ENCODE measurements around the gene PCK1. TPM values are rescaled to one million over a fixed set of nuclear protein-coding genes. Genes with fewer than 3 reads are reported as not detected.

The PCK1 gene
- total RNA-seq, 2 donors from 2014 or later = not detected

DNA sequence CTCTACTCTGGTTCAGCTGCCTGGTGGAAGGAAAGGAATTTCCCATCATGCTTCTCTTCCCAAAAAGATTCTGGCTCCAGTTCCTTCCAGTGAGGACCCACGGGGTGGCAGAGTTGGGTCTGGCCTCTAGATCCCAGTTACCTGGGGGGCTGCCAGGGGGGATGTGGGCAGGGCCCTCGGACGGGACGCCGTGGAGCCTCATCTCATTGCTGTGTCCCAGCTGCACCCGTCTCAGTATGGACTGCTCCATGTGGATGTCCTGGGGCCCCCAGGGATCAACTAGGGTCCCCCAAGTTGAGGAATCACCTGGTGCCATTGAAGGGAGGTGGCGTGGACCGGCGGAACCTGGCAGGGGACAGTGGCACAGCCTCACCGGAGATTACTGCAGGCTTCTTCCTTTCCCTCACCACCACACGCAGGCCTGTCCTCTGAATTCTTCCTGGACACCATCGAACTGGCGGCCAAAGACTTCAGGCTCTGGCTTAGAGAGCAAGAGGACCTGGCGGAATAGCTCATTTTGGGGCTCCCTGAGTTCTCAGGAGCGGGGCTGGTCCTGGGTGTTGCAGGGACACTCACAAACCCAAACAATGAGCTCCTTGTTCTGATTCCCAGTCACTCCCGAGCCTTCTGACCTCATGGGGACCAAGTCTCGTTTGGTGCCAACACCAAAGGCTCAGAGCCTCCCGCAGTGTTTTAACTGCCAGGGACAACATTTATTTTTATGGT is 50.8 kb downstream of the PCK1 start:
- Mint-ChIP-seq H3K27me3 (ENCODE audit: insufficient read depth) (peaks cover 2% of the 10 kb centered on the region), H3K36me3 (ENCODE audit: low read depth) (no peaks in the 10 kb centered on the region), H3K4me1 (no peaks in the 10 kb centered on the region), H3K4me3 (no peak overlapping the region), H3K9me3 (no peaks in the 10 kb centered on the region), H3K27ac (no peak overlapping the region)
- TF ChIP-seq, protein P1, sequence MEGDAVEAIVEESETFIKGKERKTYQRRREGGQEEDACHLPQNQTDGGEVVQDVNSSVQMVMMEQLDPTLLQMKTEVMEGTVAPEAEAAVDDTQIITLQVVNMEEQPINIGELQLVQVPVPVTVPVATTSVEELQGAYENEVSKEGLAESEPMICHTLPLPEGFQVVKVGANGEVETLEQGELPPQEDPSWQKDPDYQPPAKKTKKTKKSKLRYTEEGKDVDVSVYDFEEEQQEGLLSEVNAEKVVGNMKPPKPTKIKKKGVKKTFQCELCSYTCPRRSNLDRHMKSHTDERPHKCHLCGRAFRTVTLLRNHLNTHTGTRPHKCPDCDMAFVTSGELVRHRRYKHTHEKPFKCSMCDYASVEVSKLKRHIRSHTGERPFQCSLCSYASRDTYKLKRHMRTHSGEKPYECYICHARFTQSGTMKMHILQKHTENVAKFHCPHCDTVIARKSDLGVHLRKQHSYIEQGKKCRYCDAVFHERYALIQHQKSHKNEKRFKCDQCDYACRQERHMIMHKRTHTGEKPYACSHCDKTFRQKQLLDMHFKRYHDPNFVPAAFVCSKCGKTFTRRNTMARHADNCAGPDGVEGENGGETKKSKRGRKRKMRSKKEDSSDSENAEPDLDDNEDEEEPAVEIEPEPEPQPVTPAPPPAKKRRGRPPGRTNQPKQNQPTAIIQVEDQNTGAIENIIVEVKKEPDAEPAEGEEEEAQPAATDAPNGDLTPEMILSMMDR (conservative IDR thresholded peaks at IDR 0.05) = no peak
- 89 to 91% methylated on average over 9 to 17 of the region's 18 CpGs for WGBS, 2 experiments (ENCODE audit: insufficient coverage in 1 of 2, insufficient read length in 1 of 2)
- Histone ChIP-seq H3K9ac (ENCODE audit: extremely low read depth, low read length, poor library complexity, severe bottlenecking) (no peak overlapping the region), H3K36me3 (ENCODE audit: control insufficient read depth, insufficient read depth, low read length) (no peaks in the 10 kb centered on the region), H3K4me1 (ENCODE audit: control insufficient read depth, insufficient read depth, low read length) (no peaks in the 10 kb centered on the region), H3K4me3 (ENCODE audit: low read length) (no peak overlapping the region), H3K9me3 (ENCODE audit: control insufficient read depth, low read length) (no peaks in the 10 kb centered on the region), H3K27me3 (ENCODE audit: control insufficient read depth, insufficient read depth, low read length, poor library complexity, severe bottlenecking) (no peaks in the 10 kb centered on the region), H3K27ac (ENCODE audit: low read depth, low read length) (no peak overlapping the region)
- DNase-seq = peak; percentile 25

DNA sequence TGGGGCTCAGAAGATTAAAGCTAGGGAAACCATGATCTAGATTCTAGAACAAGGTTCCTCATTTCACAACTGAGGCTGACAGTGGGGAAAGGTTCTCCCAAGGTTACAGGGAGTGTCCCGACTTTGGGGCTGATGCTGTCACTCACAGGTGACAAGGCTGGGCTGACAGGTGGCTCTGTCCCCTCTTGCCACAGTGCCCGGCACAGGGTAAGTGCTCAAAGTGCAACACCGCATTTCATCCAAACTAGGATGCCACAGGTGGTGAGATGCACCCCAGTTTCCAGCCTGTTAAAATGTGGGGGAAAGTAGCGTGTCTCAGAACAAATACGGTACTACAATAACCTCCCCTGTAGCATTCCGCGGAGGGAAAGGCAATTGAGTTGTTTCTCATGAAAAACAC is 51.5 kb downstream of the PCK1 start:
- DNase-seq = peak; percentile 7
- H3K36me3 Mint-ChIP-seq (ENCODE audit: low read depth) = no peaks in the 10 kb centered on the region
- no peak overlapping the region for H3K27ac Mint-ChIP-seq
- Histone ChIP-seq H3K9ac (ENCODE audit: extremely low read depth, low read length, poor library complexity, severe bottlenecking) (no peak overlapping the region), H3K4me3 (ENCODE audit: low read length) (no peak overlapping the region), H3K9me3 (ENCODE audit: control insufficient read depth, low read length) (no peaks in the 10 kb centered on the region), H3K27ac (ENCODE audit: low read depth, low read length) (no peak overlapping the region), H3K27me3 (ENCODE audit: control insufficient read depth, insufficient read depth, low read length, poor library complexity, severe bottlenecking) (no peaks in the 10 kb centered on the region), H3K4me1 (ENCODE audit: control insufficient read depth, insufficient read depth, low read length) (no peaks in the 10 kb centered on the region), H3K36me3 (ENCODE audit: control insufficient read depth, insufficient read depth, low read length) (no peaks in the 10 kb centered on the region)
- TF ChIP-seq, protein P1 (conservative IDR thresholded peaks at IDR 0.05) = no peak
- WGBS, 2 experiments (ENCODE audit: insufficient coverage in 1 of 2, insufficient read length in 1 of 2) = 88 to 94% methylated on average over 7 of the region's 7 CpGs
- H3K4me1 Mint-ChIP-seq = no peaks in the 10 kb centered on the region
- H3K9me3 Mint-ChIP-seq = no peaks in the 10 kb centered on the region
- no peak overlapping the region for H3K4me3 Mint-ChIP-seq
- H3K27me3 Mint-ChIP-seq (ENCODE audit: insufficient read depth) = peaks cover 4% of the 10 kb centered on the region

DNA sequence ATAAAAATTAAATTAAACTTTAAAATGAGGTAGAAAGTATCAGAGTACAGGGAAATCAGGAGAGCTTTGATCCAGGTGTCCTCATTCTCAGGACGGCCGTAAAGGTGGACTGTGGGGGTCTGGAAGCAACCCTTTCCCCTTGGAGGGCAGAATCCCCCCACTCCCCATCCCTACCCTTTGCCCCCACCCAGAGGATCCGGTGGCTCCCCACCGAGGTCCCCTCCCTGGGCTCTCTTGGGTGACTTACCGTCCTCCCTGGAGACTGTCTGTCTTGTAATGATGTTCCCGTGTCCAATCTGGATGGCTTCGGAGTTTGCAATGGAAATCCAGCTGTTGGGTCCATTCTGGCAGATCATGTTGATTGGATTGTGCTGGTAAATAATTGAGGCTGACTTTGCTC is 52.0 kb downstream of the PCK1 start:
- Histone ChIP-seq H3K27me3 (ENCODE audit: control insufficient read depth, insufficient read depth, low read length, poor library complexity, severe bottlenecking) (no peaks in the 10 kb centered on the region), H3K9ac (ENCODE audit: extremely low read depth, low read length, poor library complexity, severe bottlenecking) (no peak overlapping the region), H3K4me1 (ENCODE audit: control insufficient read depth, insufficient read depth, low read length) (no peaks in the 10 kb centered on the region), H3K36me3 (ENCODE audit: control insufficient read depth, insufficient read depth, low read length) (no peaks in the 10 kb centered on the region), H3K4me3 (ENCODE audit: low read length) (no peak overlapping the region), H3K27ac (ENCODE audit: low read depth, low read length) (no peak overlapping the region), H3K9me3 (ENCODE audit: control insufficient read depth, low read length) (no peaks in the 10 kb centered on the region)
- 92 to 100% methylated on average over 2 to 7 of the region's 7 CpGs for WGBS, 2 experiments (ENCODE audit: insufficient coverage in 1 of 2, insufficient read length in 1 of 2)
- no peak overlapping the region for H3K27ac Mint-ChIP-seq
- TF ChIP-seq, protein P1 (conservative IDR thresholded peaks at IDR 0.05) = no peak
- no peak overlapping the region for H3K4me3 Mint-ChIP-seq
- H3K4me1 Mint-ChIP-seq = no peaks in the 10 kb centered on the region
- peak; percentile 17 for DNase-seq
- peaks cover 4% of the 10 kb centered on the region for H3K27me3 Mint-ChIP-seq (ENCODE audit: insufficient read depth)
- H3K9me3 Mint-ChIP-seq = no peaks in the 10 kb centered on the region
- no peaks in the 10 kb centered on the region for H3K36me3 Mint-ChIP-seq (ENCODE audit: low read depth)

All from endodermal cell (in vitro differentiated cells).